Peyer's patch (tissue), 4 donors: ENCODE measurements around the gene OR1K1. TPM values are rescaled to one million over a fixed set of nuclear protein-coding genes. Genes with fewer than 3 reads are reported as not detected.

Experiments
- DNase-seq, 3 donors: peaks; one replicate each; pipeline ENCODE4 v3.0.0-alpha.2; 2017 to 2019
- H3K27ac ChIP-seq, 4 donors: fragments of 200-600 bp; sonication (generic); one replicate each; pipeline ENCODE4 v1.5.1; 2016 to 2019
- H3K27me3 ChIP-seq, 2 donors: fragments of 200-600 bp; sonication (generic); one replicate each; pipeline ENCODE4 v1.5.1; 2019
- H3K36me3 ChIP-seq, 3 donors: fragments of 200-600 bp; sonication (generic); one replicate each; pipeline ENCODE4 v1.5.1; 2016 to 2019
- H3K4me1 ChIP-seq, 4 donors: fragments of 200-600 bp; sonication (generic); one replicate each; pipeline ENCODE4 v1.5.1; 2016 to 2019
- H3K4me3 ChIP-seq, 4 donors: fragments of 200-600 bp; sonication (generic); 1 replicate in 3 of 4; 2 replicates in 1 of 4; pipeline ENCODE4 v1.5.1; 2016 to 2019; ENCODE audit warnings: mild to moderate bottlenecking in 1 of 4
- H3K9me3 ChIP-seq, 4 donors: fragments of 200-600 bp; sonication (generic); one replicate each; pipeline ENCODE4 v1.5.1; 2016 to 2019; ENCODE audit warnings: mild to moderate bottlenecking in 1 of 4
- CTCF ChIP-seq, 6 experiments: fragments of 450-650 bp in 4 of 6; fragments of 200-600 bp in 2 of 6; sonication (generic) in 1 of 6; IDR thresholded peaks; one replicate each; pipeline ENCODE4 v1.5.1; 2017 to 2019; ENCODE audit warnings: antibody characterized with exemption in 6 of 6, mild to moderate bottlenecking in 3 of 6, moderate library complexity in 1 of 6
- POLR2A ChIP-seq, 2 donors: fragments of 450-650 bp; IDR thresholded peaks; one replicate each; pipeline ENCODE4 v1.5.1; 2017; ENCODE audit warnings: antibody characterized with exemption in 2 of 2, mild to moderate bottlenecking in 2 of 2, moderate library complexity in 2 of 2
- total RNA-seq, 4 donors: library from RNA; depleted of rRNA; stranded (reverse); fragments of >200 nt; gene quantifications; one replicate each; pipeline ENCODE4 v1.1.0, GENCODE V29; 2016

Gene OR1K1
- total RNA-seq, 4 donors from 2014 or later = not detected

GRCh38 chr9:122779181-122779580 is 20.7 kb upstream of the OR1K1 start:
- no peak for TF ChIP-seq POLR2A (IDR thresholded peaks at IDR 0.05)
- no peak for TF ChIP-seq CTCF (IDR thresholded peaks at IDR 0.05)
- no peaks in the 10 kb centered on the region for H3K27me3 ChIP-seq
- H3K27ac ChIP-seq = no peak overlapping the region
- no peak overlapping the region for H3K4me3 ChIP-seq
- H3K4me1 ChIP-seq = no peaks in the 10 kb centered on the region
- H3K36me3 ChIP-seq = no peaks in the 10 kb centered on the region
- no peak for DNase-seq
- no peaks in the 10 kb centered on the region for H3K9me3 ChIP-seq

GRCh38 chr9:122780026-122780425 is 19.9 kb upstream of the OR1K1 start:
- H3K27me3 ChIP-seq = no peaks in the 10 kb centered on the region
- TF ChIP-seq POLR2A (IDR thresholded peaks at IDR 0.05) (no peak), CTCF (IDR thresholded peaks at IDR 0.05) (no peak)
- H3K4me3 ChIP-seq = no peak overlapping the region
- no peak for DNase-seq
- H3K27ac ChIP-seq = no peak overlapping the region
- H3K36me3 ChIP-seq = no peaks in the 10 kb centered on the region
- H3K4me1 ChIP-seq = no peaks in the 10 kb centered on the region
- no peaks in the 10 kb centered on the region for H3K9me3 ChIP-seq

GRCh38 chr9:122781671-122782070 is 18.3 kb upstream of the OR1K1 start:
- TF ChIP-seq POLR2A (IDR thresholded peaks at IDR 0.05) = no peak
- no peak for TF ChIP-seq CTCF (IDR thresholded peaks at IDR 0.05)
- H3K27me3 ChIP-seq = no peaks in the 10 kb centered on the region
- no peaks in the 10 kb centered on the region for H3K36me3 ChIP-seq
- no peak for DNase-seq
- no peaks in the 10 kb centered on the region for H3K9me3 ChIP-seq
- H3K27ac ChIP-seq = no peak overlapping the region
- no peak overlapping the region for H3K4me3 ChIP-seq
- no peaks in the 10 kb centered on the region for H3K4me1 ChIP-seq

- Histone ChIP-seq H3K4me3 (no peak overlapping the region), H3K27me3 (no peaks in the 10 kb centered on the region), H3K27ac (no peak overlapping the region), H3K36me3 (no peaks in the 10 kb centered on the region), H3K9me3 (no peaks in the 10 kb centered on the region), H3K4me1 (no peaks in the 10 kb centered on the region)
- no peak for TF ChIP-seq CTCF (IDR thresholded peaks at IDR 0.05)
- TF ChIP-seq POLR2A (IDR thresholded peaks at IDR 0.05) = no peak
- DNase-seq = no peak
Observed at GRCh38 chr9:122785269-122785668, 14.7 kb upstream of the OR1K1 start.

- Histone ChIP-seq H3K4me3 (no peak overlapping the region), H3K9me3 (no peaks in the 10 kb centered on the region), H3K27ac (no peak overlapping the region), H3K4me1 (no peaks in the 10 kb centered on the region), H3K36me3 (no peaks in the 10 kb centered on the region), H3K27me3 (no peaks in the 10 kb centered on the region)
- TF ChIP-seq CTCF (IDR thresholded peaks at IDR 0.05) (no peak), POLR2A (IDR thresholded peaks at IDR 0.05) (no peak)
- DNase-seq = no peak
Observed at GRCh38 chr9:122786338-122786737, 13.6 kb upstream of the OR1K1 start.

GRCh38 chr9:122788831-122789230 is 11.1 kb upstream of the OR1K1 start, which contains the start of gene OR5C1:
OR5C1 (plus strand) TSS chr9:122788933; CDS start chr9:122788933, 0 bp downstream.
- no peaks in the 10 kb centered on the region for H3K36me3 ChIP-seq
- no peak within 1 kb of the TSS for H3K27ac ChIP-seq
- no peak within 1 kb of the TSS for H3K4me3 ChIP-seq
- H3K9me3 ChIP-seq = no peaks in the 10 kb centered on the region
- TF ChIP-seq CTCF (IDR thresholded peaks at IDR 0.05) (no peak), POLR2A (IDR thresholded peaks at IDR 0.05) (no peak)
- DNase-seq = no peak
- H3K4me1 ChIP-seq = no peaks in the 10 kb centered on the region
- H3K27me3 ChIP-seq = no peaks in the 10 kb centered on the region
